ENCODE data around the gene RNF31.

DNA sequence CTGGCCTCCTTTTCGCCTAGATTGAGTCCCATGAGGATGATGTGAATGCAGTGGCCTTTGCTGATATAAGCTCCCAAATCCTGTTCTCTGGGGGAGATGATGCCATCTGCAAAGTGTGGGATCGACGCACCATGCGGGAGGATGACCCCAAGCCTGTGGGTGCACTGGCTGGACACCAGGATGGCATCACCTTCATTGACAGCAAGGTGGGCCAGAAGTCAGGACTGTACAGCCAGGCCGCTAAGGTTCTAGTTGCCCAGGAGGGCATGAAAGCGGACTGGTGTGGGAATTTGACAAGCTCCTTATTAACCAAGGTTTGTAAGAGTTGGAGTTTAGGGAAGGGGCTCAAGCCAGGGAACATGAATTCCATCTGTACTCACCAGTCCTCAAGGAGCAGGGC lies 27.6 kb upstream of the RNF31 start:
- TF ChIP-seq, protein P1, sequence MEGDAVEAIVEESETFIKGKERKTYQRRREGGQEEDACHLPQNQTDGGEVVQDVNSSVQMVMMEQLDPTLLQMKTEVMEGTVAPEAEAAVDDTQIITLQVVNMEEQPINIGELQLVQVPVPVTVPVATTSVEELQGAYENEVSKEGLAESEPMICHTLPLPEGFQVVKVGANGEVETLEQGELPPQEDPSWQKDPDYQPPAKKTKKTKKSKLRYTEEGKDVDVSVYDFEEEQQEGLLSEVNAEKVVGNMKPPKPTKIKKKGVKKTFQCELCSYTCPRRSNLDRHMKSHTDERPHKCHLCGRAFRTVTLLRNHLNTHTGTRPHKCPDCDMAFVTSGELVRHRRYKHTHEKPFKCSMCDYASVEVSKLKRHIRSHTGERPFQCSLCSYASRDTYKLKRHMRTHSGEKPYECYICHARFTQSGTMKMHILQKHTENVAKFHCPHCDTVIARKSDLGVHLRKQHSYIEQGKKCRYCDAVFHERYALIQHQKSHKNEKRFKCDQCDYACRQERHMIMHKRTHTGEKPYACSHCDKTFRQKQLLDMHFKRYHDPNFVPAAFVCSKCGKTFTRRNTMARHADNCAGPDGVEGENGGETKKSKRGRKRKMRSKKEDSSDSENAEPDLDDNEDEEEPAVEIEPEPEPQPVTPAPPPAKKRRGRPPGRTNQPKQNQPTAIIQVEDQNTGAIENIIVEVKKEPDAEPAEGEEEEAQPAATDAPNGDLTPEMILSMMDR (IDR thresholded peaks at IDR 0.05; ENCODE audit: low read length), result no peak
- no peak for TF ChIP-seq EZH2 (IDR thresholded peaks at IDR 0.05; ENCODE audit: borderline replicate concordance, low read length)
